H54 (cell line): Measurements from ENCODE around the gene TMOD4.

Source experiments
- DNase-seq: peaks from one replicate; pipeline ENCODE4 v3.0.0; 2011; ENCODE audit warnings: low spot score, mixed read lengths; ENCODE audit not compliant: insufficient read length
- FAIRE-seq: peaks from 3 replicates; lab custom pipeline; 2011; peaks lifted over from hg19 to GRCh38; lab: Jason Lieb, UNC
- POLR2A ChIP-seq: IDR thresholded peaks from 2 replicates; pipeline ENCODE4 v1.6.1; 2011; ENCODE audit warnings: low read depth, mild to moderate bottlenecking, low read length

Gene TMOD4

GRCh38 chr1:151165281-151165737 is 10.5 kb downstream of the TMOD4 start:
- FAIRE-seq (no peak), DNase-seq (peak; percentile 59)
- TF ChIP-seq POLR2A: no peak; the same call in 1 of the 2 replicates

GRCh38 chr1:151164732-151165280 is 11.0 kb downstream of the TMOD4 start:
- TF ChIP-seq POLR2A: no peak
- FAIRE-seq (no peak), DNase-seq (no peak)

- FAIRE-seq (no peak), DNase-seq (no peak)
- TF ChIP-seq POLR2A: no peak
Observed at GRCh38 chr1:151159373-151159772, 16.4 kb downstream of the TMOD4 start.

- no peak for DNase-seq
- no peak for FAIRE-seq
- no peak for TF ChIP-seq POLR2A
Observed at GRCh38 chr1:151158751-151159251, 17.0 kb downstream of the TMOD4 start.

- DNase-seq (no peak), FAIRE-seq (no peak)
- TF ChIP-seq POLR2A: no peak
Observed at GRCh38 chr1:151158326-151158725, 17.5 kb downstream of the TMOD4 start.

- no peak for TF ChIP-seq POLR2A
- FAIRE-seq (no peak), DNase-seq (no peak)
Observed at GRCh38 chr1:151157067-151157531, 18.7 kb downstream of the TMOD4 start.

GRCh38 chr1:151156515-151156819 is 19.3 kb downstream of the TMOD4 start, which contains the start of gene TNFAIP8L2:
Gene TNFAIP8L2 (plus strand): TSS chr1:151156649. CDS start chr1:151158698, 2,049 bp downstream.
- DNase-seq (no peak), FAIRE-seq (no peak)
- TF ChIP-seq POLR2A: no peak

- DNase-seq (no peak), FAIRE-seq (no peak)
- TF ChIP-seq POLR2A: no peak
Observed at GRCh38 chr1:151147665-151148064, 28.1 kb downstream of the TMOD4 start.

GRCh38 chr1:151147132-151147503 is 28.7 kb downstream of the TMOD4 start:
- no peak for DNase-seq
- no peak for FAIRE-seq
- no peak for TF ChIP-seq POLR2A

- peak; percentile 74 for TF ChIP-seq POLR2A
- FAIRE-seq (no peak), DNase-seq (peak; percentile 100)
Observed at GRCh38 chr1:151146412-151147131, 29.2 kb downstream of the TMOD4 start, which contains the start of gene SEMA6C. Gene SEMA6C (minus strand): TSS chr1:151146631. CDS start chr1:151142621, 4,010 bp downstream.

- FAIRE-seq: no peak
- DNase-seq: no peak
- TF ChIP-seq POLR2A: no peak
Observed at GRCh38 chr1:151146072-151146411, 29.7 kb downstream of the TMOD4 start.

GRCh38 chr1:151145304-151146071 is 30.3 kb downstream of the TMOD4 start:
- TF ChIP-seq POLR2A: no peak
- FAIRE-seq: no peak
- no peak for DNase-seq

- TF ChIP-seq POLR2A: no peak
- no peak for FAIRE-seq
Observed at GRCh38 chr1:151144474-151145303, 31.1 kb downstream of the TMOD4 start.

More at GRCh38 chr1:151144474-151145303, 31.1 kb downstream of the TMOD4 start:
- no peak for DNase-seq
